ENCODE data around the gene MICALL1.

The MICALL1 gene

GRCh38 chr22:37894939-37895670 lies 11.0 kb upstream of the MICALL1 start:
- TF ChIP-seq GATA3 (IDR thresholded peaks at IDR 0.05; ENCODE audit: low read depth, low read length) (no peak), GATA2 (IDR thresholded peaks at IDR 0.05; ENCODE audit: low read depth, low read length) (no peak)

DNA sequence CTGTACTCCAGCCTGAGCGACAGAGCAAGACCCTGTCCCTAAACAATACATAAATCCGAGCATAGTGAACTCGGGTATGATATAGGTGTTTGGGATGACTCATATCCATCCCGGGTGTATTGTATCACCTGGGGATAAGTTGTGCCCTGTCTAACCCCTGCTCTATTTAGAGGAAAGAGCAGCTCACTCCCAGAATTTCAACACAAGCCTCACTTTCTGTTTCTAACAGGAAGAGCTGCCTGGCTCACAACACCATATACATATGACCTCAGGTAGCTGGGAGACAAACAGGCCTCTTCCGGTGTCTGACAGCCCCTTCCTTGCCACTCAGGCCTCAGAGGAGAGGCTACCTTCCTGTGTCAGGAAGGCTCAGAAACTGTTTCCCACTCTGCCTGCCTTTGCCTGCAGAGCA lies 9.9 kb upstream of the MICALL1 start:
- no peak for TF ChIP-seq GATA3 (IDR thresholded peaks at IDR 0.05; ENCODE audit: low read depth, low read length)
- TF ChIP-seq GATA2 (IDR thresholded peaks at IDR 0.05; ENCODE audit: low read depth, low read length), result no peak

DNA sequence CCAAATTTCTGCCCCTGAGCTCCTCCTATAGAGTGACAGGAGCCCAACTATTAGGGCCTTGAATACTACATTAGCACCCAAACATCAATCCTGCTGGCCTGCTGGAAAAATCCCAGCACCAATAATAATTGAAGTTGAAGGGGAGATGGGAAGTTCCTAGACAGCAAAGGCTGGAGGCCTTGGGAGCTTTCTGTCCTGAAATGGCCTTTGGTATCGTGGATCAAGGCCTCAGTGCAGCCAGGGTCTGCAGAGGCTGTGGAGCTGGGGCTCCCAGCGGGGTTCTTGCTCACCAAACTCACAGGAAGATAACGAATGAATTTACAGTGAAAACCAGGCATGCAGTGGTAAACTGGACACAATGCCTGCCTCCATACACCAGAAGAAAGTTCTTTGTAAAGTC lies 9.2 kb upstream of the MICALL1 start:
- no peak for TF ChIP-seq GATA3 (IDR thresholded peaks at IDR 0.05; ENCODE audit: low read depth, low read length)
- no peak for TF ChIP-seq GATA2 (IDR thresholded peaks at IDR 0.05; ENCODE audit: low read depth, low read length)

GRCh38 chr22:37897807-37898206 lies 8.3 kb upstream of the MICALL1 start:
- TF ChIP-seq GATA3 (IDR thresholded peaks at IDR 0.05; ENCODE audit: low read depth, low read length) (no peak), GATA2 (IDR thresholded peaks at IDR 0.05; ENCODE audit: low read depth, low read length) (no peak)

DNA sequence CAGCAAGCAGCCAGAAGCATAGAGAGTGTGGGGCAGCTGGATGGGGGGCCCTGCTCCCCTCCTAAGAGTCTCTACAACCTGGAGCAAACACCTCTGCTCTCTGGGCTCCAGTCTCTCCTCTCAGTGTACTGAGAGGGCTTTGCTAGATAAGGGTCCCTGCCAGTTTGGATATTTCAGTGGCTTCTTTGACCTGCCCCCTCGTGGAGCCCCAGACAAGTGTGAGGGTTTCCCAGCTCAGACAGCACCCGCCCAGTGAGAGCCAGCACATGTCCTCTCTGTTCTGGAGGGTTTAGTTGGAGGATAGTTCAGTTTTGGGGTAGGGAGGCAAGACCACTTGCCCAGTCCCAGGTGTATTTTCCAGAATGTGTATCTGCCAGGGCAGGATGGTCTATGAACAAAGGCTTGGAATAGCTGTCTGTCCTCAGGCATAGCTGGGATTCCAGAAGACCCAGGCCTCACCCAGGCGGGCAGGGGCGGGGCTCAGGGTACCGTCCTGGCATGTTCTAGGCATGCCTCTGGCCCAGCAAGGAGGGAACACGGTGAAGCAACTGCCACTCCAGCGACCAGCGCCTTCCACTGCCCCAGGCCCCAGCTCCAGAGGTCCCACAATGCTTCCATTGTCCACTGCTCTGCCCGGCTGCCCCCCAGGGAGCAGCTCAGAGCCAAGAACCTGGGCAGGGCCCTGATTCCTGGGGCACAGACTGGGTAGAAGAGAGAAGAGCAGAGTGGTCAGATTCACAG lies 7.5 kb upstream of the MICALL1 start:
- TF ChIP-seq GATA3 (IDR thresholded peaks at IDR 0.05; ENCODE audit: low read depth, low read length) (no peak), GATA2 (IDR thresholded peaks at IDR 0.05; ENCODE audit: low read depth, low read length) (no peak)

DNA sequence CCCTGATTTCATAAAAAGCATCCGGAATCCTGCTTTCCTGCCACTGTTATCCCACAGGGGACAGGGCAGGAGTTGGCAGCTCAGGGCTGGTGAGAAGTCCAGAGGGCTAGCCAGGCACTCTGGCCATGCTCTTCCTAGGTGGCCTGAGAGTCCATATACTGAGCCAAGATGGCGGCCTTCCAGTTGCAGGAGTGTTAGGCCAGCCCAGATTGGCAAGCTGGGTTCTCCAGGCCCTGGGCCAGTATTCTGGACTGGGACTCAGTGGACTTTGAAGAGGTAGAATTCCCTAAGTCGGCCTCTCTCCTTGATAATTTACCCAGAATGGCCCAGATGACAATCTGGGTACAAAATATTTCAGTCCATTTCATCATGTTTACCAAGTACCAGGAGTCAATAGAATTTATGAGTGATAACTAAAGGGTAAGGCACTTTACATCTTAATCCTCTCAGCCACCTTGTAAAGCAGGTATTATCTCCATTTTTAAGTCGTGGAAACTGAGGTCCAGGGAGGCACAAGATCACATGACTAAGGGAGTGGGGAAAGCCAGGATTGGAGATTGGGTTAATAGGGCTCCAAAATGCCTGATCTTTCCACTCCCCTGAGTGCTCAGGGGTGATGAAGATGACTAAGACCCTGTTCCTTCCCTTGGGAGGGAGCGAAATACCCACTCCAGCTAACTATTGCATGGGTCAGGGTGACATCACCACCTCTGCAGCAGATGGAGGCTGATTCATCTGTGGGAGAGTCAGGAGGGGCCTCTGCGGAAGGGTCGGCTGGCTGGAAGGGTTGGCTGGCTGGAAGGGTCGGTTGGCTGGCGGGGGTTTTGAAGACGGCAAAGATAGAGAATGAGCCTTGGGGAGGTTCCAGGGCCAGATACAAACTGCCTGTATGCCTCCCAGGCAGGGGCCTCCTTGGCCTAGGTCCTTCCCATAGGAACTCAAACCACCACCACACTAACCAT lies 1.2 kb upstream of the MICALL1 start:
- no peak for TF ChIP-seq GATA2 (IDR thresholded peaks at IDR 0.05; ENCODE audit: low read depth, low read length)
- TF ChIP-seq GATA3 (IDR thresholded peaks at IDR 0.05; ENCODE audit: low read depth, low read length), result no peak

GRCh38 chr22:37906364-37907008 lies 389 bp downstream of the MICALL1 start:
- no peak for TF ChIP-seq GATA2 (IDR thresholded peaks at IDR 0.05; ENCODE audit: low read depth, low read length)
- TF ChIP-seq GATA3 (IDR thresholded peaks at IDR 0.05; ENCODE audit: low read depth, low read length), result no peak

- TF ChIP-seq GATA3 (IDR thresholded peaks at IDR 0.05; ENCODE audit: low read depth, low read length), result no peak
- no peak for TF ChIP-seq GATA2 (IDR thresholded peaks at IDR 0.05; ENCODE audit: low read depth, low read length)
Measured at GRCh38 chr22:37907036-37907954, 1.2 kb downstream of the MICALL1 start.

- TF ChIP-seq GATA3 (IDR thresholded peaks at IDR 0.05; ENCODE audit: low read depth, low read length), result no peak
Measured at GRCh38 chr22:37909766-37910165, 3.7 kb downstream of the MICALL1 start.

- TF ChIP-seq GATA3 (IDR thresholded peaks at IDR 0.05; ENCODE audit: low read depth, low read length), result no peak
- TF ChIP-seq GATA2 (IDR thresholded peaks at IDR 0.05; ENCODE audit: low read depth, low read length), result no peak
Measured at GRCh38 chr22:37910890-37911672, 5.0 kb downstream of the MICALL1 start.

DNA sequence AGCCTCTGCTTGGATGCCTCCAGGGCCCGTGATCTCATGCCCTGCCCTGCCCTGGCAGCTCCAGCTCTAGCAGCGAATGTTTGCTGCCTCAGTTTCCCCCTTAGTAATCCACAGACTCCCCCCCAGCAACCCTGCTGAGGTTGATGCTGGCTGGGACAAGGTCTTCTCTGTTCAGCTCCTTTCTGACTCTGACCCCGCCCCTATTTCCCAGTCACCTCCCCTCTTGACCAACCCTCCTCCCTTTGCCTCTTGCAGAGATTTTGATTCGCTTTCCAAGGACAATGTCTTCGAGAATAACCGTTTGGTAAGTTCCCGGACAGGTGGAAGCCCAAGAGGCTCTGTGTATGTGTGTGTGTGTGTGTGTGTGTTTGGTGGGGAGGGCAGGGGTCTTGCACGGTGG lies 5.6 kb downstream of the MICALL1 start:
- TF ChIP-seq GATA2 (IDR thresholded peaks at IDR 0.05; ENCODE audit: low read depth, low read length) (no peak), GATA3 (IDR thresholded peaks at IDR 0.05; ENCODE audit: low read depth, low read length) (no peak)

GRCh38 chr22:37912171-37912570 lies 6.1 kb downstream of the MICALL1 start:
- no peak for TF ChIP-seq GATA3 (IDR thresholded peaks at IDR 0.05; ENCODE audit: low read depth, low read length)
- TF ChIP-seq GATA2 (IDR thresholded peaks at IDR 0.05; ENCODE audit: low read depth, low read length), result no peak

Data from SH-SY5Y (cell line).